ENCODE results near the gene UBL7. TPM values are rescaled to one million over a fixed set of nuclear protein-coding genes. Genes with fewer than 3 reads are reported as not detected.

UBL7 gene
- total RNA-seq, 1 donor from 2014 or later = 39.8 TPM

DNA sequence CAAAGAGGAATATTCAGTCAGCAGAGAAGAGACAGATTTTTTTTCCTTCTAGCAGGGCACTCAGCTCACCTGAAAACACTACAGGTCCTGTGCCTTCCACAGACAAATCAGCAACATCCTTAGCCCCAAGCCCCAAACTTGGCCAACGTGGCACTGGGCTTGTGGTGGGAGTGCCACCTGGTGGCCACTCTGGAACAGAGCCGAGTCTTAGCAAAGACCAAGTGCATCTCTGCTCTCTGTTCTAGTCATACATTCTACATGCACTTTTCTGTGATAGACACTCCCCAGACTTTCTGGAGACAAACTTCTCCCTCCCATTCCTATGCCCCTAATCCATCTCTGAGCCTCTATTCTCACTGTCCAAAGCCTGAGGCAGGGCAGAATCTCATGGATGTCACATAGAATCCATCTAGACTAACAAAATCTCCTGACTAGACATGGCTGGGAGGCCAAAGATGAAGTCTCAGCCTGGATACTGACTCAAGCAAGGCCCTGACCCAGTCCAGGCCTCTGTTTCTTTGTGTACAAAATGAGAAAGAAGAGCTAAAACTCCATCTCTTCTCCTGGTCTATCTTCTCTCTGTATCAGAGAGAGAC lies 22.1 kb downstream of the UBL7 start:
- no peak for DNase-seq (ENCODE audit: extremely low spot score in 2 of 2)
- no peak overlapping the region for H3K27ac ChIP-seq
- no peaks in the 10 kb centered on the region for H3K4me1 ChIP-seq
- H3K9me3 ChIP-seq = no peaks in the 10 kb centered on the region
- no peaks in the 10 kb centered on the region for H3K36me3 ChIP-seq
- intact Hi-C loops (cut with DNase I) = no loop called here
- H3K4me3 ChIP-seq = no peak overlapping the region
- TF ChIP-seq, protein P1, sequence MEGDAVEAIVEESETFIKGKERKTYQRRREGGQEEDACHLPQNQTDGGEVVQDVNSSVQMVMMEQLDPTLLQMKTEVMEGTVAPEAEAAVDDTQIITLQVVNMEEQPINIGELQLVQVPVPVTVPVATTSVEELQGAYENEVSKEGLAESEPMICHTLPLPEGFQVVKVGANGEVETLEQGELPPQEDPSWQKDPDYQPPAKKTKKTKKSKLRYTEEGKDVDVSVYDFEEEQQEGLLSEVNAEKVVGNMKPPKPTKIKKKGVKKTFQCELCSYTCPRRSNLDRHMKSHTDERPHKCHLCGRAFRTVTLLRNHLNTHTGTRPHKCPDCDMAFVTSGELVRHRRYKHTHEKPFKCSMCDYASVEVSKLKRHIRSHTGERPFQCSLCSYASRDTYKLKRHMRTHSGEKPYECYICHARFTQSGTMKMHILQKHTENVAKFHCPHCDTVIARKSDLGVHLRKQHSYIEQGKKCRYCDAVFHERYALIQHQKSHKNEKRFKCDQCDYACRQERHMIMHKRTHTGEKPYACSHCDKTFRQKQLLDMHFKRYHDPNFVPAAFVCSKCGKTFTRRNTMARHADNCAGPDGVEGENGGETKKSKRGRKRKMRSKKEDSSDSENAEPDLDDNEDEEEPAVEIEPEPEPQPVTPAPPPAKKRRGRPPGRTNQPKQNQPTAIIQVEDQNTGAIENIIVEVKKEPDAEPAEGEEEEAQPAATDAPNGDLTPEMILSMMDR (IDR thresholded peaks at IDR 0.05) = peak; percentile 74 to 86 (median 78)
- TF ChIP-seq POLR2AphosphoS5 (IDR thresholded peaks at IDR 0.05; ENCODE audit: insufficient read depth in 1 of 2, low read depth in 1 of 2) (peak in 1 of 2 donors; percentile 20), POLR2A (IDR thresholded peaks at IDR 0.05) (no peak)
- no peaks in the 10 kb centered on the region for H3K27me3 ChIP-seq

DNA sequence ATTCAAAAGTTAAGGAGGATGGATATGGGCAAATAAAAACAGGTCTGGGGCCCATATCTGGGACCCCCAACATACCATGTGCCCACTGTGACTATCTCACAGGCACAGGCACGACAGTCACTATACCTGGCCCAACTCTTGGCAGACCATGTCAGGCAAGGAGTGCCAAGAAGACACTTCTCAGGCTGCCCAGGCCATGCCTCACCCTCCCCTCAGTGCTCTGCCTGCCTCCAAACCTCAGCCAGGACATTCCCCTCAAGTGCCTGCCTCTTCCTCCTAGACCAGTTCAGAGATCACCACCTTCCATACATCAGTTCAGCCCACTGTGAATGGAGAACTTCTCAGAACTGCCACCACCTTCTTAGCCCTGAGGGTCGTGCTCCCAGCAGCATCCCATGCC lies 22.8 kb downstream of the UBL7 start:
- Histone ChIP-seq H3K27ac (no peak overlapping the region), H3K36me3 (no peaks in the 10 kb centered on the region), H3K27me3 (no peaks in the 10 kb centered on the region), H3K9me3 (no peaks in the 10 kb centered on the region), H3K4me1 (peaks cover 2% of the 10 kb centered on the region), H3K4me3 (no peak overlapping the region)
- intact Hi-C loops (cut with DNase I) = no loop called here
- TF ChIP-seq, protein P1 (IDR thresholded peaks at IDR 0.05) = no peak
- TF ChIP-seq POLR2A (IDR thresholded peaks at IDR 0.05) (no peak), POLR2AphosphoS5 (IDR thresholded peaks at IDR 0.05; ENCODE audit: insufficient read depth in 1 of 2, low read depth in 1 of 2) (no peak)
- no peak for DNase-seq (ENCODE audit: extremely low spot score in 2 of 2)

DNA sequence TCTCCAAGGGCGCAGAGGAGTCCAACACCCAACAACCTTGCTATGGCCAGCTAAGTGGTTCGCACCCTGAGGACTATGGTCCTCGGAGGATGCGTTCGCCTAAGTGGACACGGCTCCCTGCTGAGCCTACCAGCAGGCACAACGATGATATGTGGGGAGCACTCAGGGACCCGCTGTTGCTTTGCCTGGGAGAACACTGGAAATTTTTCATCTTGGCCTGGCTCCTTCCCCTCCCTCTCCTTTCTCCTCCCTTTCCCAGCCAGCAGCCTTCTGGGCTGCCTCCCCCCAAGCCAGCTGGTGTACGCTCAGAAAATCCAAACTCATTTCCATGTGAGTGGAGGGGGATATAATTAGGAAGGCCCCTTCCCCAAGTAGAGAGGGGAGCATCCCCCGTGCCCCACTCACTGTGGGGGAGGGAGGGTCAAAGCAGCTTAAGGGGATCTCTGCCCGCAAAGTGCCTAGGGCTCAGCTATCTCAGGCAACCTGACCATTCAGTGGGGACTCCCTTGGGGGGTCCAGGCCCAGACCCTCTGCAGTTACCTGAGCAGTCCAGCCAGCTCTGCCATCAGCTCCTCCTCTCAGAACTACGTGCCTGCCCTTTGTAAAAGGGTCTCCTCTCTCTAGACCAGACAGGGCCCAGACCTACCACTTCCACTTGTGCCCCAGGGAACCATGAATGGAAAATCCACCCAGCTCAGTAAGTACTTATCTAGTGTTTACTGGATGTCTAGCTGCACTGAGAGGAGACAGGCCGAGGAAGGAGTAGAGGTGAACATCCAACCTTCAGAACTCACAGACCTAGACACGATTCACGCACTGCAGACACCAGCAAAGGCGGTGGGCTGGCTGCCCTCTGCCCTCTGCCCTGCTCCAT lies 26.5 kb downstream of the UBL7 start:
- Histone ChIP-seq H3K4me3 (peak overlapping the region; percentile 54 to 65), H3K27ac (peak overlapping the region; percentile 74), H3K27me3 (no peaks in the 10 kb centered on the region), H3K36me3 (no peaks in the 10 kb centered on the region), H3K4me1 (peaks cover 16% of the 10 kb centered on the region), H3K9me3 (no peaks in the 10 kb centered on the region)
- TF ChIP-seq POLR2A (IDR thresholded peaks at IDR 0.05) (no peak), POLR2AphosphoS5 (IDR thresholded peaks at IDR 0.05; ENCODE audit: insufficient read depth in 1 of 2, low read depth in 1 of 2) (peak in 1 of 2 donors; percentile 21)
- TF ChIP-seq, protein P1 (IDR thresholded peaks at IDR 0.05) = no peak
- intact Hi-C loops (cut with DNase I) = loop anchor here (2.0 kb wide), 1 partner anchor 52 kb away; no protein-coding TSS in a partner anchor
- no peak for DNase-seq (ENCODE audit: extremely low spot score in 2 of 2)

DNA sequence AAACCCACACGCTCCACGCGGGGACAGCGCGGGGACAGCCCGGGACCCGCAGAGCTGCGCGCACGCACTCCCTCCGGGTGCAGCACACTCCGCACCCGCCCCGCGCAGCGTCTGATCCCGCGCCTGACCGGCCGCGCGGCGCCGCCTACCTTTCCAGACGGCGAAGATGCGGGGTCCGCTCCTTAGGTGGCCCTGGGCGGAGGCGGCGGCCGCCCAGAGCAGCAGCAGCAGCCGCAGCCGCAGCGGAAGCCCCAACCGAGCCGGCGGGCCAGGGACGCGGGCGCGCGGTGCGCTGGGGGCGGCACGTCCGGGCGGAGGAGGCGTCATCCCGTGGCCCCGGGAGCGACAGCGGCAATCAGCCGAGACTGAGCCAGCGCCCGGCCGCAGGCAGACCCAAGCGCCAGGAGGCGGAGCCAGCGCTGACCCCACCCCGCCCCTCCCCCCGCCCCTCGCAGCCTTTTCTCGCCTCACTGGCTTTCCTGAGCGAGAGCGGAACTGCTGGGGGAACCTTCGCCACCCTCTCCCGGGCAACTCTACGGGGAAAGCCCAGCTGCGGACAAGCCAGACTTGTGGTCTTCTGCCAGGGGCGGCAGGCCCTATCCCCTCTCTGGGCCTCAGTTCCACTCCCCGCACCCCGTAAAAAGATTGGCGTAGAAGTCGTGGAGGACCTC lies 27.2 kb downstream of the UBL7 start, which contains the start of gene SEMA7A:
Gene SEMA7A (minus strand): TSS at position 367 of the 671 bp plus-strand sequence. CDS start 40 bp downstream, at position 327.
- DNase-seq (ENCODE audit: extremely low spot score in 2 of 2) = no peak
- Histone ChIP-seq H3K4me3 (peak within 1 kb of the TSS; percentile 54 to 65), H3K27me3 (no peaks in the 10 kb centered on the region), H3K27ac (peak within 1 kb of the TSS; percentile 74), H3K36me3 (no peaks in the 10 kb centered on the region), H3K4me1 (peaks cover 16% of the 10 kb centered on the region), H3K9me3 (no peaks in the 10 kb centered on the region)
- intact Hi-C loops (cut with DNase I) = loop anchor here (2.0 kb wide), 1 partner anchor 51 kb away; no protein-coding TSS in a partner anchor
- peak in 1 of 2 donors; percentile 56 for TF ChIP-seq POLR2AphosphoS5 (IDR thresholded peaks at IDR 0.05; ENCODE audit: insufficient read depth in 1 of 2, low read depth in 1 of 2)
- peak in 1 of 2 donors; percentile 28 for TF ChIP-seq POLR2A (IDR thresholded peaks at IDR 0.05)
- TF ChIP-seq, protein P1 (IDR thresholded peaks at IDR 0.05) = no peak
